ENCODE data around the gene CHIT1.
A peak's percentile ranks its signal among the peaks of the same experiment; 100 is the strongest.

The CHIT1 gene

GRCh38 chr1:203173566-203173965 is 55.9 kb downstream of the CHIT1 start:
- no peaks in the 10 kb centered on the region for H4K20me1 ChIP-seq (ENCODE audit: insufficient read depth, low read length)
- TF ChIP-seq EZH2 (optimal IDR thresholded peaks at IDR 0.05; ENCODE audit: low read depth, low read length) (no peak), EZH2phosphoT487 (IDR thresholded peaks at IDR 0.05; ENCODE audit: low read length) (no peak)
- TF ChIP-seq, protein P1, sequence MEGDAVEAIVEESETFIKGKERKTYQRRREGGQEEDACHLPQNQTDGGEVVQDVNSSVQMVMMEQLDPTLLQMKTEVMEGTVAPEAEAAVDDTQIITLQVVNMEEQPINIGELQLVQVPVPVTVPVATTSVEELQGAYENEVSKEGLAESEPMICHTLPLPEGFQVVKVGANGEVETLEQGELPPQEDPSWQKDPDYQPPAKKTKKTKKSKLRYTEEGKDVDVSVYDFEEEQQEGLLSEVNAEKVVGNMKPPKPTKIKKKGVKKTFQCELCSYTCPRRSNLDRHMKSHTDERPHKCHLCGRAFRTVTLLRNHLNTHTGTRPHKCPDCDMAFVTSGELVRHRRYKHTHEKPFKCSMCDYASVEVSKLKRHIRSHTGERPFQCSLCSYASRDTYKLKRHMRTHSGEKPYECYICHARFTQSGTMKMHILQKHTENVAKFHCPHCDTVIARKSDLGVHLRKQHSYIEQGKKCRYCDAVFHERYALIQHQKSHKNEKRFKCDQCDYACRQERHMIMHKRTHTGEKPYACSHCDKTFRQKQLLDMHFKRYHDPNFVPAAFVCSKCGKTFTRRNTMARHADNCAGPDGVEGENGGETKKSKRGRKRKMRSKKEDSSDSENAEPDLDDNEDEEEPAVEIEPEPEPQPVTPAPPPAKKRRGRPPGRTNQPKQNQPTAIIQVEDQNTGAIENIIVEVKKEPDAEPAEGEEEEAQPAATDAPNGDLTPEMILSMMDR (IDR thresholded peaks at IDR 0.05; ENCODE audit: low read length), result no peak
- no peaks in the 10 kb centered on the region for H3K9me2 ChIP-seq (replicated peaks; ENCODE audit: insufficient read depth, low read length)
- H3K4me3 ChIP-seq (ENCODE audit: low read length), result no peak overlapping the region
- H3K27ac ChIP-seq (ENCODE audit: low read length), result no peak overlapping the region
- H3K27me3 ChIP-seq (replicated peaks; ENCODE audit: insufficient read depth, low read length), result no peaks in the 10 kb centered on the region
- H3K9me3 ChIP-seq (replicated peaks; ENCODE audit: insufficient read depth, low read length), result no peaks in the 10 kb centered on the region
- no peak overlapping the region for H3K4me2 ChIP-seq (ENCODE audit: low read depth, low read length)
- H3K9ac ChIP-seq (ENCODE audit: low read length), result no peak overlapping the region
- no peaks in the 10 kb centered on the region for H3K4me1 ChIP-seq (ENCODE audit: low read length)
- no peak overlapping the region for H2AFZ ChIP-seq (ENCODE audit: low read length)
- no peak for DNase-seq
- H3K79me2 ChIP-seq (ENCODE audit: low read length), result no peaks in the 10 kb centered on the region
- H3F3A ChIP-seq (ENCODE audit: insufficient read depth, low read length), result no peaks in the 10 kb centered on the region
- H3K36me3 ChIP-seq (replicated peaks; ENCODE audit: insufficient read depth, low read length), result no peaks in the 10 kb centered on the region

DNA sequence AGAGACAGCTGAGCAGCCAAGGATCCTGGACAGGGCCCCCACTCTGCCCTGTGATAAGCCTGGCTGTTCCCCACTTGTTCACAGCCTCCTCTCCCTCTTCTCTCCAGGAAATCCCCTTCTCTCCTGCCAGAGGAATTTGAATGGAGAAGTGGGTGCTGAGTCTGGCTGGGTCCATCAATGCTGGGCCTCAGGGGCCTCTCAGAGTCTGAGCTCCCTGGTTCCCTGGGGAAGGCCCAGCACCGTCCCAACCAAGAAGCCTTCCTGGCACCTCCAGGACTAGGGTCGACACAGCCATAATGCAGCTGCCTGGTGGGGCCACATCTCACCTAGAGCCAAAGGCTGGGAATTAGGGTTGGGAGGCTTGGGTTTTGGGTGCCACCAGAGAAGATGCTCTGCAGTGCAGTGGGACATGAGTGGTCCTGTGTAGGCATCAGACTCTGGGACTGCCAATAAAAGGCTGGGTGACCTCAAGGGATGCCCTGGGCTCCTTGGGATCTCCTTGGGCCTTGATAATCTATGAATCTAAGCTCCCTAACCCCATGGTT is 56.4 kb downstream of the CHIT1 start:
- no peaks in the 10 kb centered on the region for H3F3A ChIP-seq (ENCODE audit: insufficient read depth, low read length)
- no peak overlapping the region for H3K4me3 ChIP-seq (ENCODE audit: low read length)
- H2AFZ ChIP-seq (ENCODE audit: low read length), result no peak overlapping the region
- no peaks in the 10 kb centered on the region for H3K9me2 ChIP-seq (replicated peaks; ENCODE audit: insufficient read depth, low read length)
- no peaks in the 10 kb centered on the region for H3K36me3 ChIP-seq (replicated peaks; ENCODE audit: insufficient read depth, low read length)
- H3K27me3 ChIP-seq (replicated peaks; ENCODE audit: insufficient read depth, low read length), result no peaks in the 10 kb centered on the region
- DNase-seq, result no peak
- H4K20me1 ChIP-seq (ENCODE audit: insufficient read depth, low read length), result no peaks in the 10 kb centered on the region
- H3K79me2 ChIP-seq (ENCODE audit: low read length), result no peaks in the 10 kb centered on the region
- TF ChIP-seq EZH2phosphoT487 (IDR thresholded peaks at IDR 0.05; ENCODE audit: low read length) (no peak), EZH2 (optimal IDR thresholded peaks at IDR 0.05; ENCODE audit: low read depth, low read length) (no peak)
- TF ChIP-seq, protein P1 (IDR thresholded peaks at IDR 0.05; ENCODE audit: low read length), result no peak
- no peaks in the 10 kb centered on the region for H3K9me3 ChIP-seq (replicated peaks; ENCODE audit: insufficient read depth, low read length)
- no peak overlapping the region for H3K27ac ChIP-seq (ENCODE audit: low read length)
- no peaks in the 10 kb centered on the region for H3K4me1 ChIP-seq (ENCODE audit: low read length)
- H3K4me2 ChIP-seq (ENCODE audit: low read depth, low read length), result no peak overlapping the region
- H3K9ac ChIP-seq (ENCODE audit: low read length), result no peak overlapping the region

GRCh38 chr1:203172184-203173010 is 57.1 kb downstream of the CHIT1 start:
- Histone ChIP-seq H3K27me3 (replicated peaks; ENCODE audit: insufficient read depth, low read length) (no peaks in the 10 kb centered on the region), H3K4me2 (ENCODE audit: low read depth, low read length) (no peak overlapping the region), H2AFZ (ENCODE audit: low read length) (peak overlapping the region; percentile 41; the same call in 1 of the 2 replicates), H3K4me1 (ENCODE audit: low read length) (no peaks in the 10 kb centered on the region), H3K9ac (ENCODE audit: low read length) (no peak overlapping the region), H3K9me3 (replicated peaks; ENCODE audit: insufficient read depth, low read length) (no peaks in the 10 kb centered on the region), H3K79me2 (ENCODE audit: low read length) (no peaks in the 10 kb centered on the region), H4K20me1 (ENCODE audit: insufficient read depth, low read length) (no peaks in the 10 kb centered on the region), H3K9me2 (replicated peaks; ENCODE audit: insufficient read depth, low read length) (no peaks in the 10 kb centered on the region), H3K36me3 (replicated peaks; ENCODE audit: insufficient read depth, low read length) (no peaks in the 10 kb centered on the region), H3K27ac (ENCODE audit: low read length) (no peak overlapping the region), H3K4me3 (ENCODE audit: low read length) (no peak overlapping the region), H3F3A (ENCODE audit: insufficient read depth, low read length) (no peaks in the 10 kb centered on the region)
- DNase-seq, result peak; percentile 61
- TF ChIP-seq, protein P1 (IDR thresholded peaks at IDR 0.05; ENCODE audit: low read length), result peak; percentile 98
- TF ChIP-seq EZH2phosphoT487 (IDR thresholded peaks at IDR 0.05; ENCODE audit: low read length) (no peak), EZH2 (optimal IDR thresholded peaks at IDR 0.05; ENCODE audit: low read depth, low read length) (no peak)

Data from MM.1S (cell line).